Endodermal cell (in vitro differentiated cells): ENCODE results near the gene C1orf198. TPM values are rescaled to one million over a fixed set of nuclear protein-coding genes. Genes with fewer than 3 reads are reported as not detected.

Source experiments
- DNase-seq: peaks from one replicate; pipeline ENCODE4 v3.0.0-alpha.2; 2017
- H3K27ac ChIP-seq: 2 replicates; pipeline ENCODE4 v1.5.1; 2013; ENCODE audit warnings: mild to moderate bottlenecking, low read depth, low read length, moderate library complexity
- H3K27me3 ChIP-seq: 2 replicates; pipeline ENCODE4 v1.6.1; 2013; ENCODE audit warnings: mild to moderate bottlenecking, low read length, moderate library complexity; ENCODE audit not compliant: insufficient read depth, control insufficient read depth, poor library complexity, severe bottlenecking
- H3K36me3 ChIP-seq: 2 replicates; pipeline ENCODE4 v1.7.0; 2013; ENCODE audit warnings: mild to moderate bottlenecking, low read length, moderate library complexity; ENCODE audit not compliant: control insufficient read depth, insufficient read depth
- H3K4me1 ChIP-seq: one replicate; pipeline ENCODE4 v1.7.0; 2013; ENCODE audit warnings: low read length; ENCODE audit not compliant: control insufficient read depth, insufficient read depth
- H3K4me3 ChIP-seq: 2 replicates; pipeline ENCODE4 v1.5.1; 2013; ENCODE audit warnings: mild to moderate bottlenecking, low read length, moderate library complexity
- H3K9ac ChIP-seq: 2 replicates; pipeline ENCODE4 v1.6.1; 2013; ENCODE audit warnings: mild to moderate bottlenecking, low read length, moderate library complexity; ENCODE audit not compliant: poor library complexity, severe bottlenecking; ENCODE audit errors: extremely low read depth
- H3K9me3 ChIP-seq: 2 replicates; pipeline ENCODE4 v1.6.1; 2013; ENCODE audit warnings: mild to moderate bottlenecking, low read length, moderate library complexity; ENCODE audit not compliant: control insufficient read depth
- H3K27ac Mint-ChIP-seq: 2 replicates; pipeline ENCODE4 v1.8.0; 2020; ENCODE audit warnings: mixed read lengths
- H3K27me3 Mint-ChIP-seq: 2 replicates; pipeline ENCODE4 v1.8.0; 2021; ENCODE audit warnings: mild to moderate bottlenecking, mixed read lengths; ENCODE audit not compliant: insufficient read depth
- H3K36me3 Mint-ChIP-seq: 2 replicates; pipeline ENCODE4 v1.8.0; 2020; ENCODE audit warnings: low read depth, mixed read lengths
- H3K4me1 Mint-ChIP-seq: 2 replicates; pipeline ENCODE4 v1.8.0; 2020; ENCODE audit warnings: mixed read lengths
- H3K4me3 Mint-ChIP-seq: 2 replicates; pipeline ENCODE4 v1.8.0; 2020; ENCODE audit warnings: mild to moderate bottlenecking, moderate library complexity, mixed read lengths
- H3K9me3 Mint-ChIP-seq: 2 replicates; pipeline ENCODE4 v1.8.0; 2020; ENCODE audit warnings: mild to moderate bottlenecking, mixed read lengths
- CTCF ChIP-seq: fragments of 200-600 bp; sonication (generic); conservative IDR thresholded peaks from 2 replicates; pipeline ENCODE4 v1.5.0; 2021; ENCODE audit warnings: antibody characterized with exemption, mild to moderate bottlenecking
- WGBS, 2 experiments: methylation state at CpG; one replicate each; pipeline versions ENCODE4 v1.1.5 to v1.1.7; 2013; ENCODE audit warnings: missing lambda C conversion rate in 2 of 2, mixed read lengths in 1 of 2; ENCODE audit not compliant: insufficient coverage in 1 of 2, insufficient read length in 1 of 2; 5-methylcytosine and 5-hydroxymethylcytosine counted together
- total RNA-seq, 2 donors: library from RNA; stranded (reverse); fragmentation: NEBNext Ultra II Directional in 1 of 2; extraction: Animal tissue kit (Norgen Biotek cat#: 25700) in 1 of 2; gene quantifications; 2 replicates in 1 of 2; 3 replicates in 1 of 2; pipeline ENCODE4 v1.2.1, GENCODE V29; 2021

Gene C1orf198
- total RNA-seq, 2 donors from 2014 or later, result 37.5 to 44.8 TPM

- peaks cover 6% of the 10 kb centered on the region for H3K27me3 Mint-ChIP-seq
Measured at GRCh38 chr1:230877924-230878590, 9.7 kb upstream of the C1orf198 start.

GRCh38 chr1:230877146-230877923 lies 9.0 kb upstream of the C1orf198 start:
- no peak overlapping the region for H3K4me3 Mint-ChIP-seq
- no peak for TF ChIP-seq CTCF
- WGBS, 2 experiments, result 86 to 87% methylated on average over 10 to 14 of the region's 14 CpGs
- no peaks in the 10 kb centered on the region for H3K36me3 ChIP-seq
- peaks cover 6% of the 10 kb centered on the region for H3K27me3 Mint-ChIP-seq
- no peak for DNase-seq
- H3K4me1 ChIP-seq, result peaks cover 3% of the 10 kb centered on the region
- peaks cover 9% of the 10 kb centered on the region for H3K4me1 Mint-ChIP-seq
- no peaks in the 10 kb centered on the region for H3K9me3 Mint-ChIP-seq
- H3K9ac ChIP-seq, result no peak overlapping the region
- H3K4me3 ChIP-seq, result no peak overlapping the region
- H3K27ac Mint-ChIP-seq, result no peak overlapping the region
- no peak overlapping the region for H3K27ac ChIP-seq
- no peaks in the 10 kb centered on the region for H3K27me3 ChIP-seq
- H3K36me3 Mint-ChIP-seq, result no peaks in the 10 kb centered on the region
- H3K9me3 ChIP-seq, result no peaks in the 10 kb centered on the region

More at GRCh38 chr1:230877924-230878590, 9.7 kb upstream of the C1orf198 start:
- H3K36me3 Mint-ChIP-seq, result no peaks in the 10 kb centered on the region
- no peak for TF ChIP-seq CTCF
- peaks cover 16% of the 10 kb centered on the region for H3K4me1 Mint-ChIP-seq
- no peak overlapping the region for H3K4me3 Mint-ChIP-seq
- no peaks in the 10 kb centered on the region for H3K27me3 ChIP-seq
- no peak overlapping the region for H3K4me3 ChIP-seq
- no peak overlapping the region for H3K27ac ChIP-seq
- no peaks in the 10 kb centered on the region for H3K9me3 Mint-ChIP-seq
- 93 to 96% methylated on average over 4 of the region's 4 CpGs for WGBS, 2 experiments
- no peaks in the 10 kb centered on the region for H3K9me3 ChIP-seq
- no peak overlapping the region for H3K27ac Mint-ChIP-seq
- no peak overlapping the region for H3K9ac ChIP-seq
- DNase-seq, result no peak
- H3K4me1 ChIP-seq, result peaks cover 3% of the 10 kb centered on the region
- H3K36me3 ChIP-seq, result no peaks in the 10 kb centered on the region

- H3K9me3 Mint-ChIP-seq, result no peaks in the 10 kb centered on the region
- H3K27me3 Mint-ChIP-seq, result peaks cover 7% of the 10 kb centered on the region
- no peak overlapping the region for H3K27ac Mint-ChIP-seq
- no peak overlapping the region for H3K9ac ChIP-seq
- no peak overlapping the region for H3K4me3 ChIP-seq
- no peaks in the 10 kb centered on the region for H3K36me3 Mint-ChIP-seq
- no peaks in the 10 kb centered on the region for H3K9me3 ChIP-seq
- no peak for DNase-seq
- H3K27me3 ChIP-seq, result no peaks in the 10 kb centered on the region
- TF ChIP-seq CTCF, result no peak
- 91 to 100% methylated on average over 4 to 6 of the region's 6 CpGs for WGBS, 2 experiments
- peaks cover 3% of the 10 kb centered on the region for H3K4me1 ChIP-seq
- no peak overlapping the region for H3K27ac ChIP-seq
- H3K4me1 Mint-ChIP-seq, result peaks cover 8% of the 10 kb centered on the region
- no peaks in the 10 kb centered on the region for H3K36me3 ChIP-seq
- no peak overlapping the region for H3K4me3 Mint-ChIP-seq
Measured at GRCh38 chr1:230876660-230877059, 8.3 kb upstream of the C1orf198 start.
